Ascending aorta (tissue), 2 donors: ENCODE measurements around the gene FOXB1. TPM values are rescaled to one million over a fixed set of nuclear protein-coding genes. Genes with fewer than 3 reads are reported as not detected.

ENCODE experiments used
- DNase-seq, 2 donors: peaks; one replicate each; pipeline ENCODE4 v3.0.0-alpha.2; 2019; ENCODE audit warnings: low spot score in 2 of 2
- H3K27ac ChIP-seq, 2 donors: fragments of 200-600 bp; sonication (generic); one replicate each; pipeline ENCODE4 v1.5.1; 2016 to 2017; ENCODE audit warnings: mild to moderate bottlenecking in 1 of 2
- H3K27me3 ChIP-seq: fragments of 200-600 bp; sonication (generic); one replicate; pipeline ENCODE4 v1.5.1; 2017
- H3K36me3 ChIP-seq, 2 donors: fragments of 200-600 bp; sonication (generic); one replicate each; pipeline ENCODE4 v1.5.1; 2016
- H3K4me1 ChIP-seq, 2 donors: fragments of 200-600 bp; sonication (generic); one replicate each; pipeline ENCODE4 v1.5.1; 2016 to 2017; ENCODE audit warnings: mild to moderate bottlenecking in 1 of 2
- H3K4me3 ChIP-seq, 2 donors: fragments of 200-600 bp; sonication (generic); one replicate each; pipeline ENCODE4 v1.5.1; 2016 to 2017; ENCODE audit warnings: mild to moderate bottlenecking in 1 of 2
- H3K9me3 ChIP-seq, 2 donors: fragments of 200-600 bp; sonication (generic); one replicate each; pipeline ENCODE4 v1.5.1; 2016
- intact Hi-C: fragments of 100-400 bp; cut with DNase I; formaldehyde crosslinking; loops from one replicate; pipeline ENCODE4 v1.15.1; 2023
- total RNA-seq: library from RNA; depleted of rRNA; stranded (reverse); fragments of >200 nt; gene quantifications from one replicate; pipeline ENCODE4 v1.1.0, GENCODE V29; 2016
- TF ChIP-seq, protein P1 (sequence below), 3 experiments: fragments of 200-600 bp in 2 of 3; fragments of 450-650 bp in 1 of 3; sonication (generic) in 2 of 3; IDR thresholded peaks; one replicate each; pipeline ENCODE4 v1.5.1; 2016 to 2019; ENCODE audit warnings: antibody characterized with exemption in 3 of 3, mild to moderate bottlenecking in 1 of 3, moderate library complexity in 1 of 3

Gene FOXB1
- total RNA-seq, 1 donor from 2014 or later, result not detected

- no peaks in the 10 kb centered on the region for H3K36me3 ChIP-seq
- no peak overlapping the region for H3K4me3 ChIP-seq
- TF ChIP-seq, protein P1, sequence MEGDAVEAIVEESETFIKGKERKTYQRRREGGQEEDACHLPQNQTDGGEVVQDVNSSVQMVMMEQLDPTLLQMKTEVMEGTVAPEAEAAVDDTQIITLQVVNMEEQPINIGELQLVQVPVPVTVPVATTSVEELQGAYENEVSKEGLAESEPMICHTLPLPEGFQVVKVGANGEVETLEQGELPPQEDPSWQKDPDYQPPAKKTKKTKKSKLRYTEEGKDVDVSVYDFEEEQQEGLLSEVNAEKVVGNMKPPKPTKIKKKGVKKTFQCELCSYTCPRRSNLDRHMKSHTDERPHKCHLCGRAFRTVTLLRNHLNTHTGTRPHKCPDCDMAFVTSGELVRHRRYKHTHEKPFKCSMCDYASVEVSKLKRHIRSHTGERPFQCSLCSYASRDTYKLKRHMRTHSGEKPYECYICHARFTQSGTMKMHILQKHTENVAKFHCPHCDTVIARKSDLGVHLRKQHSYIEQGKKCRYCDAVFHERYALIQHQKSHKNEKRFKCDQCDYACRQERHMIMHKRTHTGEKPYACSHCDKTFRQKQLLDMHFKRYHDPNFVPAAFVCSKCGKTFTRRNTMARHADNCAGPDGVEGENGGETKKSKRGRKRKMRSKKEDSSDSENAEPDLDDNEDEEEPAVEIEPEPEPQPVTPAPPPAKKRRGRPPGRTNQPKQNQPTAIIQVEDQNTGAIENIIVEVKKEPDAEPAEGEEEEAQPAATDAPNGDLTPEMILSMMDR (IDR thresholded peaks at IDR 0.05), result no peak
- H3K27me3 ChIP-seq, result peaks cover 34% of the 10 kb centered on the region
- DNase-seq, result no peak
- no peak overlapping the region for H3K27ac ChIP-seq
- intact Hi-C loops, result no loop called here
- H3K9me3 ChIP-seq, result no peaks in the 10 kb centered on the region
- H3K4me1 ChIP-seq, result peaks cover 0 to 5% of the 10 kb centered on the region in 2 donors
Observed at GRCh38 chr15:59998950-59999611, 5.0 kb upstream of the FOXB1 start.

DNA sequence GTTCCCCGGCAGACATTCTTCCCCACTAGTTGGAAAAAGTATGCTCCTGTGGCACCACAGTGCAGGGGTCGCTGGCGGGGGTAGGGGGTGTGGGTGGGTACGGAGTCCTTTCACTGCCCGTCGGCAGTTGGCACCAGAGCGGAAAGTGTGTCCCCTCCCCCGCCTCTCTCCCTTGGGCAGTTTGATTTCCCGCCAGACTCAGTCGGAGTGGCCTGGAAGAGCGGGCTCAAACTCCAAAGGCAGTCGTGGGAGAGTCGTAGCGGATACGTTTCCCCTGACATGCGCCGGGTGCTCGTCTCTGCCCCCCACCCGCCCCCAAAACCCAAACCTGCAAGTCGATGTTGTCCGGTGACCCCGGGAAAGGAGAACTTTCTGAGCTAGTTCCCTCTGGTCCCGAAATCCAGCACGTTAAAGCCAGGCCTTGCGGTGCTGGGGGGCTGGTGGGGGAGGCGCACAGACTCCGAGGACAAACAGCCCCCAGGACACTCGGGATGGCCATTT is 4.4 kb upstream of the FOXB1 start:
- no peaks in the 10 kb centered on the region for H3K36me3 ChIP-seq
- intact Hi-C loops, result no loop called here
- peaks cover 40% of the 10 kb centered on the region for H3K27me3 ChIP-seq
- H3K4me3 ChIP-seq, result no peak overlapping the region
- no peak for DNase-seq
- no peaks in the 10 kb centered on the region for H3K9me3 ChIP-seq
- no peak overlapping the region for H3K27ac ChIP-seq
- H3K4me1 ChIP-seq, result peaks cover 0 to 10% of the 10 kb centered on the region in 2 donors
- TF ChIP-seq, protein P1 (IDR thresholded peaks at IDR 0.05), result no peak

- Histone ChIP-seq H3K27ac (no peak overlapping the region), H3K9me3 (no peaks in the 10 kb centered on the region), H3K4me3 (no peak overlapping the region), H3K4me1 (peaks cover 2 to 16% of the 10 kb centered on the region in 2 donors), H3K36me3 (no peaks in the 10 kb centered on the region), H3K27me3 (peaks cover 45% of the 10 kb centered on the region)
- intact Hi-C loops, result no loop called here
- TF ChIP-seq, protein P1 (IDR thresholded peaks at IDR 0.05), result no peak
- no peak for DNase-seq
Observed at GRCh38 chr15:60000113-60000823, 3.8 kb upstream of the FOXB1 start.

DNA sequence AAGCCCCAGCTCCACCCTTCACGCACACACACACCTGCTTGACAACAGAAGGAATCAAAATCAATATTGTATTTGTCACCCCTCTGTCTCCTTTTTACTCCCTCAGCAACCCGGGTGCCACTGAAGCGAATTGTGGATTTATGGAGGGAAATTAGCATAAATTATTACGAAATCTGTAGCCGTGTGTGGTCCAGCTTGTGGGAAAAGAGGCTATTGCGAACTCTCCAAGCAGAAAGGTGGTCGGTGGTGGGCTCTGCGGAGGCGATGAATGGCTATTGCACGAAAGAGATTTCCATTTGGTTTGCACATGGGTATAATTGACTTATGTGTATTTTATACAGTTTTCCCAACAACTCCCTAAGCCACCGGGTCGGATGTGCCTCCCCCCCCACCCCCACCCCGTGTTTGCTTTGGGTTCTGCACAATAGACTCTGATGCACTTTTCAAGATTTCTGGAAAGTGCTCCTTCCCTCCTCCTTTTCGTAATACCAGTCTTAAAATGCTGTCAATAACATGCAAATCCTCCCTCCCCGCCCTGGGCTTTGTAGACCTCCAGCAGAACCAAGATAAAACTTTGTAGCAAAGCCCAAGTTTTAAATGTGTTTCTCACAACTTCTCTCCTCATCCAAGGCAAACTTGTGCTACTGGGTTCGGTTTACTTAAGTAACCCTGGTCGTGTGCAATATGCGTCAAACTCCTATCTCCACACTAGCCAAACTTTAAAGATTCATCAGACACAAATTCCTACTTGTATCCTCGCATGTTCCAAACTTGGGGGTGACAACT is 3.1 kb upstream of the FOXB1 start:
- Histone ChIP-seq H3K27me3 (peaks cover 52% of the 10 kb centered on the region), H3K27ac (no peak overlapping the region), H3K36me3 (no peaks in the 10 kb centered on the region), H3K9me3 (no peaks in the 10 kb centered on the region), H3K4me3 (no peak overlapping the region), H3K4me1 (peaks cover 5 to 23% of the 10 kb centered on the region in 2 donors)
- intact Hi-C loops, result no loop called here
- no peak for DNase-seq
- TF ChIP-seq, protein P1 (IDR thresholded peaks at IDR 0.05), result no peak

GRCh38 chr15:60001610-60002527 is 2.2 kb upstream of the FOXB1 start:
- intact Hi-C loops, result no loop called here
- H3K27ac ChIP-seq, result no peak overlapping the region
- H3K36me3 ChIP-seq, result no peaks in the 10 kb centered on the region
- H3K27me3 ChIP-seq, result peaks cover 54% of the 10 kb centered on the region
- TF ChIP-seq, protein P1 (IDR thresholded peaks at IDR 0.05), result no peak
- no peaks in the 10 kb centered on the region for H3K9me3 ChIP-seq
- no peak for DNase-seq
- peaks cover 5 to 24% of the 10 kb centered on the region in 2 donors for H3K4me1 ChIP-seq
- no peak overlapping the region for H3K4me3 ChIP-seq
